ENCODE data around the gene CISH. TPM values are rescaled to one million over a fixed set of nuclear protein-coding genes. Genes with fewer than 3 reads are reported as not detected.

The CISH gene
- total RNA-seq (ENCODE audit: low replicate concordance), result 0.32 and 0.90 TPM in 2 replicates

DNA sequence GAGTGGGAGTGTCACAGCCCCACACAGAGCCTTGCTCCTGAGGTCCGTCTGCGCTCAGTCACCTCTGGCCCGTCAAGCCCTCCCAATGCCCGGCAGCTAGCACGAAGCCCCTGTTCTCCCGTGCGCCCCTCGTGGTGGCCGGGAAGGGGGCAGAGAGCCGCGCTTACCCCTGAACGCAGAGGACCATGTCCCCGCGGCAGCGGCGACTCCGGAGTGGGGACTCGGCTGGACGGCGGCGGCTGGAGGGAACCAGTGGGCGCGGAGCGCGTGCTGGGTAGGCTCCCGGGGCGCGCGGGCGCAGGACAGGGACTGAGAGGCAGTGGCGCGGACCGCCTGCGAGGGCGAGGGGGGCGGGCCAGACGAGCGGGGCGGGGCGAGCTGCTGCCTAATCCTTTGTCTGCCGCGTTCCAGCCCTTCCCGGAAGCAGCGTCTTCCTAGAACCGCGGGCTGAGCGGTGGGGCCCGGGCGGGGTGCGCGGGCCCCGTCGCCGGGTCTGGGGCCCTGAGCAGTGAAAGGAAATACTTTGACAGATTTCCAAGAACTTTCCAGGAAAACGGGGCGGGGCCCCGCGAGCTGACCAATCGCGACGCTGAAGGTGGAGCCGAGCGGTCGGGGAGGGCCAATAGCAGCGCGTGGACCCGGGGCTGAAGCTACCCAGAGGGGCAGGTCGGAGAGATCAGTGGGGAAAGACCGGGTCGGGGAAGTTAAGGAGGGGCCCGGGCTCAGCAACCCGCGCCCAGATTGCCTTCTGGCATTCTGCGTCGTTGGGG, at the start of gene CISH:
Gene CISH, minus strand, starts transcription at position 311 of the 770 bp plus-strand sequence. Its CDS starts 124 bp downstream, at position 187.
- H3K4me3 ChIP-seq, result peak within 1 kb of the TSS; percentile 63
- peaks cover 17% of the 10 kb centered on the region for H3K4me1 ChIP-seq
- peak within 1 kb of the TSS; percentile 82 for H3K27ac Mint-ChIP-seq
- H3K36me3 Mint-ChIP-seq, result no peaks in the 10 kb centered on the region
- peaks cover 40% of the 10 kb centered on the region for H3K4me1 Mint-ChIP-seq
- peak; percentile 97 for DNase-seq (ENCODE audit: low spot score)
- H3K9me3 ChIP-seq (ENCODE audit: low read depth), result no peaks in the 10 kb centered on the region
- peaks cover 23% of the 10 kb centered on the region for H3K27me3 Mint-ChIP-seq (ENCODE audit: insufficient read depth, low read depth)
- peaks cover 26% of the 10 kb centered on the region for H3F3A ChIP-seq (ENCODE audit: low read depth)
- H3K4me2 ChIP-seq, result peak within 1 kb of the TSS; percentile 80
- no peak within 1 kb of the TSS for H3K9ac ChIP-seq
- H3K79me2 ChIP-seq (ENCODE audit: low read depth), result no peaks in the 10 kb centered on the region
- H3K27me3 ChIP-seq, result peaks cover 51% of the 10 kb centered on the region
- no peaks in the 10 kb centered on the region for H3K9me3 Mint-ChIP-seq
- peak; percentile 78 for TF ChIP-seq CTCF (IDR thresholded peaks at IDR 0.05)
- peak; percentile 56 for TF ChIP-seq EZH2 (IDR thresholded peaks at IDR 0.05)
- no peak for TF ChIP-seq EZH2phosphoT487 (IDR thresholded peaks at IDR 0.05)
- H3K4me3 Mint-ChIP-seq, result peak within 1 kb of the TSS; percentile 86
- peak within 1 kb of the TSS; percentile 79 for H2AFZ ChIP-seq (replicated peaks)
- H3K27ac ChIP-seq, result peak within 1 kb of the TSS; percentile 73
- H3K36me3 ChIP-seq, result no peaks in the 10 kb centered on the region
- H4K20me1 ChIP-seq (ENCODE audit: low read depth), result peaks cover 4% of the 10 kb centered on the region

- H3K4me1 ChIP-seq, result peaks cover 1% of the 10 kb centered on the region
- no peak overlapping the region for H3K4me3 ChIP-seq
- H3K79me2 ChIP-seq (ENCODE audit: low read depth), result no peaks in the 10 kb centered on the region
- H3K27me3 Mint-ChIP-seq (ENCODE audit: insufficient read depth, low read depth), result peaks cover 15% of the 10 kb centered on the region
- TF ChIP-seq CTCF (IDR thresholded peaks at IDR 0.05), result no peak
- no peak for TF ChIP-seq EZH2 (IDR thresholded peaks at IDR 0.05)
- TF ChIP-seq EZH2phosphoT487 (IDR thresholded peaks at IDR 0.05), result no peak
- no peaks in the 10 kb centered on the region for H3K36me3 Mint-ChIP-seq
- H3K4me3 Mint-ChIP-seq, result no peak overlapping the region
- no peaks in the 10 kb centered on the region for H3K9me3 Mint-ChIP-seq
- no peaks in the 10 kb centered on the region for H4K20me1 ChIP-seq (ENCODE audit: low read depth)
- no peaks in the 10 kb centered on the region for H3K27me3 ChIP-seq
- no peak for DNase-seq (ENCODE audit: low spot score)
- no peak overlapping the region for H3K27ac Mint-ChIP-seq
- H3K9me3 ChIP-seq (ENCODE audit: low read depth), result no peaks in the 10 kb centered on the region
- H3K4me2 ChIP-seq, result no peak overlapping the region
- H3K9ac ChIP-seq, result no peak overlapping the region
- H3K4me1 Mint-ChIP-seq, result peaks cover 2% of the 10 kb centered on the region
- H3F3A ChIP-seq (ENCODE audit: low read depth), result no peaks in the 10 kb centered on the region
- no peak overlapping the region for H3K27ac ChIP-seq
- H3K36me3 ChIP-seq, result no peaks in the 10 kb centered on the region
- H2AFZ ChIP-seq (replicated peaks), result no peak overlapping the region
Measured at GRCh38 chr3:50660386-50660785, 48.8 kb upstream of the CISH start.

DNA sequence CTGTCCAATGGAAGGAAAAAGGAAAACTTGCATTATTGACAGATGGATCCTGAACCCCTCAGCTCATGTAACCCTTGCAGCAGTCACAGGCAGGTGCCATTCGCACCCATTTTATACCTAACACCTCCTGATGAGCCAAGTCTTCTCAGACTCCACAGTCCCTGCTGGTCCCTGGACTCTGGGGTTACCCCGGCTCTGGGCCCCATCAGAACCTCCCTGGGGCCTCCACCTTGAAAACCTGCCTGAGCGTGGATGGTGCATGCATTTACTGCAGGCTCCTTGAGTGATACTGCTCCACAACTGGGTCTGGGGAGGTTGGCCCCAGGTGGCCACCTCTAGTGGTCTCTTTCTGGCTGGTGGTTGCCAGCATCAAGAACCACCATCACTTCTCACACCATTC, 47.3 kb upstream of the CISH start:
- Mint-ChIP-seq H3K4me1 (peaks cover 2% of the 10 kb centered on the region), H3K27ac (no peak overlapping the region), H3K27me3 (ENCODE audit: insufficient read depth, low read depth) (peaks cover 12% of the 10 kb centered on the region), H3K9me3 (no peaks in the 10 kb centered on the region), H3K36me3 (no peaks in the 10 kb centered on the region), H3K4me3 (no peak overlapping the region)
- Histone ChIP-seq H3K4me2 (no peak overlapping the region), H3K4me1 (no peaks in the 10 kb centered on the region), H3K9ac (no peak overlapping the region), H3K27ac (no peak overlapping the region), H3K79me2 (ENCODE audit: low read depth) (no peaks in the 10 kb centered on the region), H3K9me3 (ENCODE audit: low read depth) (no peaks in the 10 kb centered on the region), H3K4me3 (no peak overlapping the region), H3F3A (ENCODE audit: low read depth) (no peaks in the 10 kb centered on the region), H3K27me3 (no peaks in the 10 kb centered on the region), H4K20me1 (ENCODE audit: low read depth) (no peaks in the 10 kb centered on the region), H2AFZ (replicated peaks) (no peak overlapping the region), H3K36me3 (no peaks in the 10 kb centered on the region)
- TF ChIP-seq CTCF (IDR thresholded peaks at IDR 0.05), result no peak
- DNase-seq (ENCODE audit: low spot score), result no peak
